Peyer's patch (tissue), 4 donors: Measurements from ENCODE around the gene B9D2. TPM values are rescaled to one million over a fixed set of nuclear protein-coding genes. Genes with fewer than 3 reads are reported as not detected.

Source experiments
- DNase-seq, 3 donors: peaks; one replicate each; pipeline ENCODE4 v3.0.0-alpha.2; 2017 to 2019
- H3K27ac ChIP-seq, 4 donors: fragments of 200-600 bp; sonication (generic); one replicate each; pipeline ENCODE4 v1.5.1; 2016 to 2019
- H3K27me3 ChIP-seq, 2 donors: fragments of 200-600 bp; sonication (generic); one replicate each; pipeline ENCODE4 v1.5.1; 2019
- H3K36me3 ChIP-seq, 3 donors: fragments of 200-600 bp; sonication (generic); one replicate each; pipeline ENCODE4 v1.5.1; 2016 to 2019
- H3K4me1 ChIP-seq, 4 donors: fragments of 200-600 bp; sonication (generic); one replicate each; pipeline ENCODE4 v1.5.1; 2016 to 2019
- H3K4me3 ChIP-seq, 4 donors: fragments of 200-600 bp; sonication (generic); 1 replicate in 3 of 4; 2 replicates in 1 of 4; pipeline ENCODE4 v1.5.1; 2016 to 2019; ENCODE audit warnings: mild to moderate bottlenecking in 1 of 4
- H3K9me3 ChIP-seq, 4 donors: fragments of 200-600 bp; sonication (generic); one replicate each; pipeline ENCODE4 v1.5.1; 2016 to 2019; ENCODE audit warnings: mild to moderate bottlenecking in 1 of 4
- CTCF ChIP-seq, 6 experiments: fragments of 450-650 bp in 4 of 6; fragments of 200-600 bp in 2 of 6; sonication (generic) in 1 of 6; IDR thresholded peaks; one replicate each; pipeline ENCODE4 v1.5.1; 2017 to 2019; ENCODE audit warnings: antibody characterized with exemption in 6 of 6, mild to moderate bottlenecking in 3 of 6, moderate library complexity in 1 of 6
- POLR2A ChIP-seq, 2 donors: fragments of 450-650 bp; IDR thresholded peaks; one replicate each; pipeline ENCODE4 v1.5.1; 2017; ENCODE audit warnings: antibody characterized with exemption in 2 of 2, mild to moderate bottlenecking in 2 of 2, moderate library complexity in 2 of 2
- total RNA-seq, 4 donors: library from RNA; depleted of rRNA; stranded (reverse); fragments of >200 nt; gene quantifications; one replicate each; pipeline ENCODE4 v1.1.0, GENCODE V29; 2016

Gene B9D2
- total RNA-seq, 4 donors from 2014 or later: 3.6 to 6.8 (median 3.8) TPM; not detected in 1

GRCh38 chr19:41324921-41325639, 38.9 kb downstream of the B9D2 start:
- Histone ChIP-seq H3K27ac (peak overlapping the region; percentile 74 to 87 (median 80)), H3K4me1 (peaks cover 9 to 79% (median 48%) of the 10 kb centered on the region in 4 donors), H3K27me3 (no peaks in the 10 kb centered on the region), H3K4me3 (peak overlapping the region in 1 of 4 donors; percentile 25), H3K36me3 (peaks cover 0 to 20% (median 0%) of the 10 kb centered on the region in 3 donors), H3K9me3 (no peaks in the 10 kb centered on the region)
- TF ChIP-seq CTCF (IDR thresholded peaks at IDR 0.05): no peak
- no peak for TF ChIP-seq POLR2A (IDR thresholded peaks at IDR 0.05)
- DNase-seq: peak; percentile 61 to 69 (median 62)

GRCh38 chr19:41324231-41324702, 39.7 kb downstream of the B9D2 start:
- Histone ChIP-seq H3K4me3 (no peak overlapping the region), H3K27ac (peak overlapping the region; percentile 74 to 87 (median 80))
- TF ChIP-seq CTCF (IDR thresholded peaks at IDR 0.05) (no peak), POLR2A (IDR thresholded peaks at IDR 0.05) (no peak)

GRCh38 chr19:41323430-41324125, 40.4 kb downstream of the B9D2 start:
- Histone ChIP-seq H3K4me3 (no peak overlapping the region), H3K36me3 (peaks cover 0 to 35% (median 0%) of the 10 kb centered on the region in 3 donors), H3K4me1 (peaks cover 9 to 71% (median 42%) of the 10 kb centered on the region in 4 donors), H3K27me3 (no peaks in the 10 kb centered on the region), H3K9me3 (no peaks in the 10 kb centered on the region), H3K27ac (peak overlapping the region; percentile 74 to 87 (median 80))
- TF ChIP-seq POLR2A (IDR thresholded peaks at IDR 0.05) (no peak), CTCF (IDR thresholded peaks at IDR 0.05) (no peak)
- peak in 1 of 3 donors; percentile 59 for DNase-seq

More at GRCh38 chr19:41324231-41324702, 39.7 kb downstream of the B9D2 start:
- Histone ChIP-seq H3K36me3 (peaks cover 0 to 28% (median 0%) of the 10 kb centered on the region in 3 donors), H3K4me1 (peaks cover 9 to 78% (median 48%) of the 10 kb centered on the region in 4 donors), H3K9me3 (no peaks in the 10 kb centered on the region), H3K27me3 (no peaks in the 10 kb centered on the region)
- no peak for DNase-seq

GRCh38 chr19:41323023-41323422, 40.9 kb downstream of the B9D2 start:
- Histone ChIP-seq H3K9me3 (no peaks in the 10 kb centered on the region), H3K27me3 (no peaks in the 10 kb centered on the region), H3K4me1 (peaks cover 9 to 66% (median 36%) of the 10 kb centered on the region in 4 donors), H3K27ac (peak overlapping the region; percentile 74 to 87 (median 80)), H3K36me3 (peaks cover 0 to 40% (median 0%) of the 10 kb centered on the region in 3 donors), H3K4me3 (no peak overlapping the region)
- DNase-seq: no peak
- TF ChIP-seq POLR2A (IDR thresholded peaks at IDR 0.05) (no peak), CTCF (IDR thresholded peaks at IDR 0.05) (no peak)

GRCh38 chr19:41322451-41322850, 41.5 kb downstream of the B9D2 start:
- peaks cover 9 to 60% (median 34%) of the 10 kb centered on the region in 4 donors for H3K4me1 ChIP-seq

More at GRCh38 chr19:41322451-41322850, 41.5 kb downstream of the B9D2 start:
- H3K27ac ChIP-seq: peak overlapping the region; percentile 74 to 87 (median 80)
- no peaks in the 10 kb centered on the region for H3K9me3 ChIP-seq
- H3K4me3 ChIP-seq: no peak overlapping the region
- peaks cover 0 to 45% (median 0%) of the 10 kb centered on the region in 3 donors for H3K36me3 ChIP-seq
- no peaks in the 10 kb centered on the region for H3K27me3 ChIP-seq
- TF ChIP-seq CTCF (IDR thresholded peaks at IDR 0.05): no peak
- no peak for TF ChIP-seq POLR2A (IDR thresholded peaks at IDR 0.05)
- no peak for DNase-seq
